Hematopoietic multipotent progenitor cell treated with erythropoietin and hydrocortisone succinate and interleukin-3 and kit ligand, for 6 days (in vitro differentiated cells): Measurements from ENCODE around the gene ADAMTS1.
"Not testable (repeated sequence)": the region's sequence is repeated elsewhere in the genome, so short reads cannot be mapped to it uniquely, and the experiment has no call there.

ENCODE experiments used
- DNase-seq: peaks from one replicate; pipeline ENCODE4 v3.0.0-alpha.2; 2015

The ADAMTS1 gene

GRCh38 chr21:26845066-26845758, at the start of gene ADAMTS1:
TSS of gene ADAMTS1 (minus strand) at chr21:26845409. CDS start at chr21:26844954, 455 bp downstream.
- peak; percentile 53 for DNase-seq

- no peak for DNase-seq
Measured at GRCh38 chr21:26892151-26892550, 46.9 kb upstream of the ADAMTS1 start.

- DNase-seq = no peak
Measured at GRCh38 chr21:26888931-26889330, 43.7 kb upstream of the ADAMTS1 start.

DNA sequence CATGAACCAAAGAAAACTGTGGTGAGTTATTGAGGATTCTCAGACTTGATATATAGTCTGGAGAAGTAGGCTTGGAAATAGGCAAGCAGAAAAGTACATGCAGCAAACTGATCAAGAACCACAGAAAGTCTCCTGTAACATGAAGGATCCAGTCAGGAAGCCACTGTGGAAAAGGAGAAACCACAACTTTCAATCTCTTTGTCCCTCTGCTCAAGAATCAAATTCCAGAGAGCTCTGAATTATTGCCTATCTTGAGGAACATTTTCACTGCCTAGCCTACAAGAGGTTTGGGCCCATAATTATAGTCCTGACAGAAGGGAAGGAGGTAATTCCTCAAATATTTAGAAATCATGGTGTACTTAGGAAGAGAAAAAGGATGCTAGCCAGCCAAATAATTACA, 43.0 kb upstream of the ADAMTS1 start:
- DNase-seq = no peak

DNA sequence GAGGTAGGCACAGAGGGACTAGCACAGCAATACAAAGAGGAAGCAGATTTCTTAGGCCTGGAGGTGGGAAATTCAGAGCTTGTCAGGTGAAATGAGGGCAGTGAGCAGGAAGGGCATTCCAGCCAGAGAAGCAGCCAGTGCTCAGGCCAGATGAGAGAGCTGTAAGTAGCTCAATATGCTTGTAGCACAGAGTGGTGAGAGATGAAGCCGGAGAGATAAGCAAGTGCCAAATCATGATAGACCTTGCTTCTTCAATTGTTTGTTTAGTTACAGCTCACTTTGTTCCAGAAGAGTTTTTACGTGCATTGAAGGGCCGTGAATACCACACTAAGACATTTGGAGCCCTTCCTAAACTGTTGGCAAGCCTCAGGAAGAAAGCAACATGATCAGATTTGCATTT, 42.0 kb upstream of the ADAMTS1 start:
- DNase-seq = no peak

DNA sequence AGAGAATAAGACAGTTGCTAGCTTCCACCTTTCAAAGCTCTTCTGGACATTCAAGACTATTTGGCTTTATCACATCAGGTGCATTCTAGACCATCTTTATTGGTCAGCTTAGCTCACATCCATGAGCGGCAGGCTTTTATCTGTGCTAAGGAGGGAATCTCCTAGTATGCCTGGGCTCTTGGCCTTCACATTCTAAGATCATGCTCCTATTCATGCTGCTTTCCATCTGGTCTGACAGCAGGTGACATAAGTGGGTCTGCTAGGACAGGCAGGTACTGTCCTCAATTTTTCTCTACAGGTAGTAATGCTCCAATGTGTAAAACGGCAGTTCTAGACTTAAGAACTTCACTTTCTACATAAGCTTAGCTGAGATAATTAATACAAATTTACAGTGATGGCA, 39.2 kb upstream of the ADAMTS1 start:
- DNase-seq = no peak

DNA sequence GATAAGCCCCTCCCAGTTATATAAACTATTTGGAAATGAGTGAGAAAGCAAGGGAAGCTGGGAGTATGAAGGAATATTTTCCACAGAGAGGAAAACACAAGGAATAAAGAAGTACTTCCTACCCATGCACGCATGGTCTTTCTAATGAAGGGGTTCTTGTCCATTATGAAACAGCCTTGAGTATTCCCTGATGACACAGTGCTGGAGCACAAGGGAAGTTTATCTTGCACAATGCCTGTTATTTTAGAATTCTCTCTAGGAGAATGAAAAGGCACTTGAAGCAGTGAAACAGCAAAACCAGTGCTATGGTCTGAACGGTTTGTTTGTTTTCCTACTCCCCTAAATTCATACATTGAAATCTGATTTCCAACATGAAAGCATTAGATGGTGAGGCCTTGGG, 38.6 kb upstream of the ADAMTS1 start:
- DNase-seq = no peak

GRCh38 chr21:26881504-26882228, 36.5 kb upstream of the ADAMTS1 start:
- DNase-seq = peak; percentile 35

DNA sequence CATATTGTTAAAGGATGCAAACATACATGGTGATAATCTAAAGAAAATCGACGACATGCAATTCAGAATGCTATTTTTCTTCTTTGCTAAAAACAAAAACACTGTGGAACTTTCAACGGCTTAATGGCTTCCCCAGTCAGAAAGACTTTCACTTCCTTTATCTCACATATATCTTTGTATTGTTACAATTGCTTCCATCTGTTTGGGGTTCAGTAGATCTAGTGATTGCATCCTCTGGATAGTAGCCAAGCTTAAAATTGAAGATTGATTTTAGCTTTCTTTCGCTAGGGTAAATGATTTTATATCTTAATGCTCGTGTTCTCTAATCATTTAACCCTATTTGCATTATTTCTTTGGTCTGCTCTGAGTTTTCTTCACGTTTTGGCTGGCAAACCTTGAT, 31.8 kb upstream of the ADAMTS1 start:
- DNase-seq = no peak

DNA sequence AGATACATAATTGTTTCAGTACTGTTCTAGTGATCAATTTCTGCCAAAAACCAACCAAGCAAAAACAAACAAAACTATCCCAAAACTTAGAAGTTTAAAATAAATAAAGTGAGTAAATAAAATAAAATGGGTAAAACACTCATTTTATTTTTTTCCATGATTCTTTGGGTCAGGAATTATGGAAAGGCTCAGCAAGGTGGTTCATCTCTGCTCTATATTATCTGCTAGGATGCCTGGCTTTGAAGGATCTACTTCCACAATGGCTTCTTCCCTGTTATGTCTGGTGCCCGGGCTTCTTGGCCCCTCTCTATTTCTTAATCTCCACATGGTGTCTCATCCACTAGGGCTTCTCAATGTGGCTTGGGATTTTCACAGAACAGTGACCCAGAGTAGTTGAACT, 29.1 kb upstream of the ADAMTS1 start:
- DNase-seq = no peak

DNA sequence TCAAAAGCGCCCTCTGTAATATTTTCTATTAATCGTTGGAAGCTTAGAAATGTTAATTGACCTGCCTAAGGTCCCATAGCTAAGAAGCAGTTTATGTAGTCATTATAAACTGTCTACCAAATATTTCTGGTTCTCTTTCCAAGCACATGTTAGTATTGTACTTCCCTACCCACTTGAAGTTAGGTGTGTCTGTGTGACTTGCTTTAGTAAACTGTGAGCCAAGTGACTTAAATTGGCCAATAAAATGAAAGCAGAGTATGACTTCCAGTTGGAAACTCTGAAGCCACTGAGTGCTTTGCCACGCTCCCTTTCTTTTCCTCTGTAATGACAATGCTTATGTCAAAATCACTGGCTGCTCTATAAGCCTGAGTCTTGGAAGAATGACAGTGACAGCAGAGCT, 20.6 kb upstream of the ADAMTS1 start:
- DNase-seq = no peak

DNA sequence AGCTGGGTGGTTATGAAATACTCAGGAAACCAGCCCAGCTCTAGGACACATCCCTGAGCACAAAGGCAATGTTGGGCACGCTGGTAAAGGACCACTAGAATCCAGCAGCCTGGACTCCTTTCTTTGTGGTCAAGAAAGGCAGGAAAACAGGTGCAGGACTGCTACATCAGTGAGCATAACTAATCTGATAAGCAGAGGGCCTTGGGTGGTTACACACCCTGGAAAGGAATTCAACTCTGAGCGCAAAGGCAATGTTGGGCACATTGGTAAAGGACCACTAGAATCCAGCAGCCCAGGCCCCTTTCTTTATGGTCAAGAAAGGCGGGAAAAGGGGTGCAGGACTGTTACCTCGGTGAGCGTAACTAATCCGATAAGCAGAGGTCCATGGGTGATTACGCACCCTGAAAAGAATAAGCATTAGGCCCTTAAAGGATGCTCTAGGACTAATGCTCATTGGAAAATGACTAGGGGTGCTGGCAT, 11.7 kb upstream of the ADAMTS1 start:
- not testable (repeated sequence) for DNase-seq

GRCh38 chr21:26854695-26855094, 9.5 kb upstream of the ADAMTS1 start:
- DNase-seq = not testable (repeated sequence)

DNA sequence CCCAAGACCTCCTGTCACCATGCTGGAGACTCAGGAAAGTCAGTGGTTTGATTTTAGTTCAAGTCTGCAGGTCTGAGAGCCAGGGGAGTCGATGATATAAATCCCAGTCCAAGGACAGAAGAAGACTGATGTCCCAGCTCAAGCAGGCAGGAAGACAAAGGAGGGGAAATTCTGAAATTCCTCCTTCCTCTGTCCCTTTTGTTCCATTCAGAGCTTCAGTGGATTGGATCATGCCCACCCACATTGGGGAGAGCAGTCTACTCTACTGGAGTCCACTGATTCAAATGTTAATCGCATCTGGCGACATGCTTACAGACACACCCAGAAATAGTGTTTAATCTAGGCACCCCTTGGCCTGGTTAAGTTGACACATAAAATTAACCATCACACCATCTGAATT, 7.2 kb upstream of the ADAMTS1 start:
- no peak for DNase-seq

- DNase-seq = no peak
Measured at GRCh38 chr21:26851109-26851944, 6.1 kb upstream of the ADAMTS1 start.

DNA sequence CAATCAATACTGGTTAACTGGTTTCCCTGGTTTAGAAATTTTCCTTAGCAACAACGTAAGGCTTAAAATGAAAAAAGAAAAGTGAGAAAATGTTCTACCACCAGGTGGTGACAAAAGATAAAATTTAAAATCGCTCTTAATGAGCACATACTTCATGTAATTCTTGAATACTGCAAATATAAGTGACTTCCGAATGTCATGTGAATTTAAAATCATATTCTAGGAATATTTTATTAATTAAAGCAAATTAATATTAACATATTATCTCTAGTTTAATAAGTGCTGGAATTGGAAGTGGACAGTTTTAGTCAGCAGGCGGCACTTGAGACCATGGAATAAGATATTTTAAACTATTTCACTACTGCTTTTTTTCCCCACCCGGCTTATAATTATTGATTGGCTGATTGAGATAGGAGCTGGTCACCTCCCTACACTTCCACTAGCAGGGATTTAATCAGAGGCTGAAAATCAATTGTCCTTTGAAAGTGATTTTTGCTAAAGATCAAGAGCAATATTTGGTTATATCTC, 5.0 kb upstream of the ADAMTS1 start:
- peak; percentile 63 for DNase-seq

GRCh38 chr21:26849428-26850115, 4.4 kb upstream of the ADAMTS1 start:
- DNase-seq = peak; percentile 80

GRCh38 chr21:26847921-26848320, 2.7 kb upstream of the ADAMTS1 start:
- no peak for DNase-seq

GRCh38 chr21:26847002-26847401, 1.8 kb upstream of the ADAMTS1 start:
- no peak for DNase-seq

DNA sequence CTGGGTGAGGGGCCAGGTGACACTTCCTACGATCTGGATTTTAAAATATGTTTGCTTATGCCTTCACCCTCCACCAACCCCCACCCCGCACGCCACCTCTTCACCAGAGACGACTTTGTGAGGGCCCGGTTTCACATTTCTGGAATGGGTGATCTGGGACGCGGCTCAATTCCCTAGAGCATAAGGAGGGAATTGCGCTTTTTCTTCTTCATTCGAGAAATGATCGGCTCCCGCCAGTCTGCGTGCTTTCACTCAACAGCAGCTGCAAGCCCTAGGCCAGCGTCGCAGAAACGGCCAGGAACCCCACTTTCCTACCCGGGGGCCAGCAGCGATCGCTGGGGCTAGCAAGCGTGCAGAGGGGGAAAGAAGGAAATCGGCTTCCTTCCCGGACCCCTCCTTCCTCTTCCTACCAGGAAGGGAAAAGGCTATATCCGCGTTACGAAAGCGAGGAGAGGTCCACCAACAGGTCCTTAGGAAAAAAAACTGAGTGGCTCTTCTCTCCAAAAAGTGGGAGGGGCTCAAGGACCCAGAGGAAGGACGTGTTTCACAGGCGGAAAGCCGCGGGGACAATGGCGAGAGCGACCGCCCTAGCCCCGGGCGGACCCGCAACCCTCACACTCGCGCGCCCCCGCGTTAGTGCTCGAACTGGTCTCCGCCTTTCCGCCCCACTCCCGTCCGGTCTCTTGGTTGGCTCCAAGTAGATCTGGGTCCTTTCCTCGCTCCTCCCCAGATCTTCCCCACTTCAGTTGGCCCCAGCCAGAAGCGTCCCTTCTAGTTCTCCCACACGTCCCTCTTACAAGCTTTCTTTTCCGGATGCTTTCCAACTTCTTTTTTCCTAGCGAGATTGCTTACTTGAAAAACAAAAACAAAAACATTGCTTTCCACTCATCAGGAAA, 1.1 kb upstream of the ADAMTS1 start:
- DNase-seq = peak; percentile 27

DNA sequence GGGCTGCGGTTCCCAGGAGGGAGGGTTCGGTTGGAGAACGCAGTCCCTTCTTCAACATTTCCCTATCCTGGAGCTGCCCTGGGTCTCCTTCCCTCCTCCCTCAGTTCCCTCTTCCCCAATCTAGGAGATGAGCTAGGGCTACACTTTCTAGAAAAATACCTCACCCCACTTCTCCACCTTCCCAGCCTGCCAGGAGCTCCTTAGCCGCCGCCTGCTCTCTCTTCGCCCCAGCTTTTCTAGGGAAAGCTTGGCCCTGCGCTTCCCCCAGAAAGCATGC, 488 bp upstream of the ADAMTS1 start:
- no peak for DNase-seq
